HepG2 (cell line): ENCODE data around the gene AP3D1. TPM values are rescaled to one million over a fixed set of nuclear protein-coding genes. Genes with fewer than 3 reads are reported as not detected.

Experiments
- ATF7-NPFF ChIP-seq: sonication (generic); formaldehyde crosslinking; IDR thresholded peaks from 2 replicates; pipeline ENCODE4 v1.8.1; 2023; ENCODE audit warnings: mild to moderate bottlenecking, low read depth, missing genetic modification reagents, moderate library complexity
- ESRRA ChIP-seq: sonication (generic); formaldehyde crosslinking; IDR thresholded peaks from 2 replicates; pipeline ENCODE4 v1.5.1; 2020; ENCODE audit warnings: mild to moderate bottlenecking, low read depth, missing genetic modification reagents
- HDAC1 ChIP-seq: sonication (generic); formaldehyde crosslinking; IDR thresholded peaks from 2 replicates; pipeline ENCODE4 v1.5.1; 2020; ENCODE audit warnings: mild to moderate bottlenecking, missing genetic modification reagents
- KDM3A ChIP-seq: IDR thresholded peaks from 2 replicates; pipeline ENCODE4 v1.6.1; 2018; ENCODE audit warnings: low read depth, missing compliant biosample characterization
- MTA3 ChIP-seq: sonication (generic); formaldehyde crosslinking; IDR thresholded peaks from 2 replicates; pipeline ENCODE4 v1.4.0; 2020; ENCODE audit warnings: missing genetic modification reagents
- MXI1 ChIP-seq: IDR thresholded peaks from 3 replicates; pipeline ENCODE4 v1.6.1; 2012; ENCODE audit warnings: low read depth, low read length, inconsistent platforms, borderline replicate concordance
- NBN ChIP-seq: fragments of 450-650 bp; conservative IDR thresholded peaks from 2 replicates; pipeline ENCODE4 v1.6.1; 2017
- ONECUT2 ChIP-seq: sonication (generic); formaldehyde crosslinking; IDR thresholded peaks from 2 replicates; pipeline ENCODE4 v1.4.0; 2020; ENCODE audit warnings: missing genetic modification reagents
- WIZ ChIP-seq: sonication (generic); formaldehyde crosslinking; IDR thresholded peaks from 2 replicates; pipeline ENCODE4 v1.5.1; 2020; ENCODE audit warnings: mild to moderate bottlenecking, missing genetic modification reagents
- ZNF616 ChIP-seq: sonication (generic); formaldehyde crosslinking; IDR thresholded peaks from 2 replicates; pipeline ENCODE4 v1.5.0; 2020; ENCODE audit warnings: low read depth, mild to moderate bottlenecking, missing genetic modification reagents
- polyA plus RNA-seq, 8 experiments: library from polyadenylated mRNA; depleted of rRNA in 3 of 8; stranded (reverse) in 7 of 8; unstranded in 1 of 8; fragments of >200 nt; fragmentation: Illumina TruSeq in 4 of 8; extraction: Trizol in 4 of 8; gene quantifications; 2 replicates each; pipeline versions ENCODE4 v1.2.1 to v1.2.3, GENCODE V29; 2011 to 2016; ENCODE audit warnings: low read depth in 4 of 8, missing spikeins in 1 of 8, mixed read lengths in 1 of 8; ENCODE audit not compliant: insufficient read depth in 1 of 8
- total RNA-seq, 5 experiments: library from RNA; depleted of rRNA; stranded (reverse); fragments of >200 nt; fragmentation: Illumina TruSeq; extraction: Trizol; gene quantifications; 2 replicates each; pipeline ENCODE4 v1.2.3, GENCODE V29; 2016; ENCODE audit warnings: low read depth in 1 of 5
- TF ChIP-seq, protein P1 (sequence below): sonication (generic); formaldehyde crosslinking; IDR thresholded peaks from 2 replicates; pipeline ENCODE4 v1.4.0; 2020; ENCODE audit warnings: low read depth, missing genetic modification reagents
- TF ChIP-seq, protein P2 (sequence below): sonication (generic); formaldehyde crosslinking; IDR thresholded peaks from 2 replicates; pipeline ENCODE4 v1.4.0; 2020; ENCODE audit warnings: mild to moderate bottlenecking, missing genetic modification reagents
- TF ChIP-seq, protein P3 (sequence below): sonication (generic); formaldehyde crosslinking; IDR thresholded peaks from 2 replicates; pipeline ENCODE4 v1.4.0; 2020; ENCODE audit warnings: missing genetic modification reagents
- TF ChIP-seq, protein P4 (sequence below): sonication (generic); formaldehyde crosslinking; IDR thresholded peaks from 2 replicates; pipeline ENCODE4 v1.4.0; 2020; ENCODE audit warnings: mild to moderate bottlenecking, missing genetic modification reagents
- TF ChIP-seq, protein P5 (sequence below): sonication (generic); formaldehyde crosslinking; IDR thresholded peaks from 2 replicates; pipeline ENCODE4 v1.4.0; 2020; ENCODE audit warnings: mild to moderate bottlenecking, missing genetic modification reagents
- TF ChIP-seq, protein P6 (sequence below): sonication (generic); formaldehyde crosslinking; IDR thresholded peaks from 2 replicates; pipeline ENCODE4 v1.8.1; 2023; ENCODE audit warnings: mild to moderate bottlenecking, missing genetic modification reagents, borderline replicate concordance

Gene AP3D1
- total and polyA plus RNA-seq, 2 of the 13 experiments (the other 11 are each of a cell fraction or from before 2014, with no cell fraction given) = 68.0 to 82.6 TPM

DNA sequence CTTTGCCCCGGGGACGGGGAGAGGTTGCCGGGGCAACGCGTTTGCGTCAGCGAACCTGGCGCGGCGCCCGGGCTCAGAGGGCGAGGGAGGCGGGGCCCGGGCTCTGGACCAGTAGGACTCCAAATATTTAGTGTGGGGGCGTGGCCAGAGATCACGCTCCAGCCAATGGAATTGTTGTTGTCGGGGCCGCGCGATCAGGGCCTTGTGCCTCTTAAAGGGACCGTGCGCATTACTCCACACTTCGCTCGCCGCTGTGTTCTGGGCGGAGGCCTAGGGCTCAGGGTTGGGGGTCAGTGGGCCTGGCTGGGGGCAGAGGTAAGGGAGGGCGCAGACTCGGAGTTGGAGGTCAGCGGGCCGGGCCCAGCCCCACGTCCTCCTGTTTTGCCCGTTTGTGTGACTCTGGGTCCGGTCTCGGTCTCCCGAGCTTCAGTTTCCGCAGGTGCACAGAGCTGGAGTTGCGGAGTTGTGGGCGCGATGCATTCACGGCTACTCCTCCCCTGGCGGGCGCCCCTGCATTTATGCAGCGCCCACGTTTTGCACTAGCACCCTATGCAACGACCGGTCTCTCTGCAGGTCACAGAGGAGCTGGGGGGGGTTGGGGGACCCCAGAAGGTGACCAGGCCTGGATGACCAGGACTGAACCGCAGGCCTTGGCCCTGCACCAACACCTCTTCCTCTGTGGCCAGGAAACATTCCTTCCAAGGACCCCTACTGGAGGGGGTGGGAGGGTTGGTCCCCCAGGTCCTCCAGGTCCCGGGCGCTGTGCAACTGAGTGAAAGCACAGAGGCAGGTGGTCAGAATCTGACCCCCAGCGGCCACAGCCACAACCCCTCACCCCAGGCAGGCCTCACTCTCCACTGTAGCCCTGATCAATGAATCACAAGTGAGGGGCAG lies 89.6 kb downstream of the AP3D1 start (continued):
- TF ChIP-seq, protein P1, sequence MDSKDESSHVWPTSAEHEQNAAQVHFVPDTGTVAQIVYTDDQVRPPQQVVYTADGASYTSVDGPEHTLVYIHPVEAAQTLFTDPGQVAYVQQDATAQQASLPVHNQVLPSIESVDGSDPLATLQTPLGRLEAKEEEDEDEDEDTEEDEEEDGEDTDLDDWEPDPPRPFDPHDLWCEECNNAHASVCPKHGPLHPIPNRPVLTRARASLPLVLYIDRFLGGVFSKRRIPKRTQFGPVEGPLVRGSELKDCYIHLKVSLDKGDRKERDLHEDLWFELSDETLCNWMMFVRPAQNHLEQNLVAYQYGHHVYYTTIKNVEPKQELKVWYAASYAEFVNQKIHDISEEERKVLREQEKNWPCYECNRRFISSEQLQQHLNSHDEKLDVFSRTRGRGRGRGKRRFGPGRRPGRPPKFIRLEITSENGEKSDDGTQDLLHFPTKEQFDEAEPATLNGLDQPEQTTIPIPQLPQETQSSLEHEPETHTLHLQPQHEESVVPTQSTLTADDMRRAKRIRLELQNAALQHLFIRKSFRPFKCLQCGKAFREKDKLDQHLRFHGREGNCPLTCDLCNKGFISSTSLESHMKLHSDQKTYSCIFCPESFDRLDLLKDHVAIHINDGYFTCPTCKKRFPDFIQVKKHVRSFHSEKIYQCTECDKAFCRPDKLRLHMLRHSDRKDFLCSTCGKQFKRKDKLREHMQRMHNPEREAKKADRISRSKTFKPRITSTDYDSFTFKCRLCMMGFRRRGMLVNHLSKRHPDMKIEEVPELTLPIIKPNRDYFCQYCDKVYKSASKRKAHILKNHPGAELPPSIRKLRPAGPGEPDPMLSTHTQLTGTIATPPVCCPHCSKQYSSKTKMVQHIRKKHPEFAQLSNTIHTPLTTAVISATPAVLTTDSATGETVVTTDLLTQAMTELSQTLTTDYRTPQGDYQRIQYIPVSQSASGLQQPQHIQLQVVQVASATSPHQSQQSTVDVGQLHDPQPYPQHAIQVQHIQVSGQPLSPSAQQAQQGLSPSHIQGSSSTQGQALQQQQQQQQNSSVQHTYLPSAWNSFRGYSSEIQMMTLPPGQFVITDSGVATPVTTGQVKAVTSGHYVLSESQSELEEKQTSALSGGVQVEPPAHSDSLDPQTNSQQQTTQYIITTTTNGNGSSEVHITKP (CRISPR knock-in tag) = no peak
- TF ChIP-seq, protein P2, sequence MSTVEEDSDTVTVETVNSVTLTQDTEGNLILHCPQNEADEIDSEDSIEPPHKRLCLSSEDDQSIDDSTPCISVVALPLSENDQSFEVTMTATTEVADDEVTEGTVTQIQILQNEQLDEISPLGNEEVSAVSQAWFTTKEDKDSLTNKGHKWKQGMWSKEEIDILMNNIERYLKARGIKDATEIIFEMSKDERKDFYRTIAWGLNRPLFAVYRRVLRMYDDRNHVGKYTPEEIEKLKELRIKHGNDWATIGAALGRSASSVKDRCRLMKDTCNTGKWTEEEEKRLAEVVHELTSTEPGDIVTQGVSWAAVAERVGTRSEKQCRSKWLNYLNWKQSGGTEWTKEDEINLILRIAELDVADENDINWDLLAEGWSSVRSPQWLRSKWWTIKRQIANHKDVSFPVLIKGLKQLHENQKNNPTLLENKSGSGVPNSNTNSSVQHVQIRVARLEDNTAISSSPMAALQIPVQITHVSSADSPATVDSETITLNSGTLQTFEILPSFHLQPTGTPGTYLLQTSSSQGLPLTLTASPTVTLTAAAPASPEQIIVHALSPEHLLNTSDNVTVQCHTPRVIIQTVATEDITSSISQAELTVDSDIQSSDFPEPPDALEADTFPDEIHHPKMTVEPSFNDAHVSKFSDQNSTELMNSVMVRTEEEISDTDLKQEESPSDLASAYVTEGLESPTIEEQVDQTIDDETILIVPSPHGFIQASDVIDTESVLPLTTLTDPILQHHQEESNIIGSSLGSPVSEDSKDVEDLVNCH = no peak
- no peak for TF ChIP-seq ZNF616
- peak; percentile 49; the same call in 1 of the 2 replicates for TF ChIP-seq ATF7-NPFF (CRISPR knock-in tag)
- TF ChIP-seq, protein P3, sequence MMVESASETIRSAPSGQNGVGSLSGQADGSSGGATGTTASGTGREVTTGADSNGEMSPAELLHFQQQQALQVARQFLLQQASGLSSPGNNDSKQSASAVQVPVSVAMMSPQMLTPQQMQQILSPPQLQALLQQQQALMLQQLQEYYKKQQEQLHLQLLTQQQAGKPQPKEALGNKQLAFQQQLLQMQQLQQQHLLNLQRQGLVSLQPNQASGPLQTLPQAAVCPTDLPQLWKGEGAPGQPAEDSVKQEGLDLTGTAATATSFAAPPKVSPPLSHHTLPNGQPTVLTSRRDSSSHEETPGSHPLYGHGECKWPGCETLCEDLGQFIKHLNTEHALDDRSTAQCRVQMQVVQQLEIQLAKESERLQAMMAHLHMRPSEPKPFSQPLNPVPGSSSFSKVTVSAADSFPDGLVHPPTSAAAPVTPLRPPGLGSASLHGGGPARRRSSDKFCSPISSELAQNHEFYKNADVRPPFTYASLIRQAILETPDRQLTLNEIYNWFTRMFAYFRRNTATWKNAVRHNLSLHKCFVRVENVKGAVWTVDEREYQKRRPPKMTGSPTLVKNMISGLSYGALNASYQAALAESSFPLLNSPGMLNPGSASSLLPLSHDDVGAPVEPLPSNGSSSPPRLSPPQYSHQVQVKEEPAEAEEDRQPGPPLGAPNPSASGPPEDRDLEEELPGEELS = no peak; the same call in 1 of the 2 replicates
- no peak; the same call in 1 of the 2 replicates for TF ChIP-seq WIZ (CRISPR knock-in tag)
- TF ChIP-seq MXI1 = peak; percentile 84
- TF ChIP-seq MTA3 (CRISPR knock-in tag) = no peak
- no peak for TF ChIP-seq NBN
- TF ChIP-seq, protein P4, sequence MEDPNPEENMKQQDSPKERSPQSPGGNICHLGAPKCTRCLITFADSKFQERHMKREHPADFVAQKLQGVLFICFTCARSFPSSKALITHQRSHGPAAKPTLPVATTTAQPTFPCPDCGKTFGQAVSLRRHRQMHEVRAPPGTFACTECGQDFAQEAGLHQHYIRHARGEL (CRISPR knock-in tag) = no peak; the same call in 1 of the 2 replicates
- 0 out of 2 replicates have a peak, but pooled peaks have one; percentile 33 for TF ChIP-seq ESRRA (CRISPR knock-in tag)
- no peak for TF ChIP-seq ONECUT2 (CRISPR knock-in tag)
- no peak for TF ChIP-seq KDM3A (CRISPR knock-in tag)
- TF ChIP-seq, protein P5, sequence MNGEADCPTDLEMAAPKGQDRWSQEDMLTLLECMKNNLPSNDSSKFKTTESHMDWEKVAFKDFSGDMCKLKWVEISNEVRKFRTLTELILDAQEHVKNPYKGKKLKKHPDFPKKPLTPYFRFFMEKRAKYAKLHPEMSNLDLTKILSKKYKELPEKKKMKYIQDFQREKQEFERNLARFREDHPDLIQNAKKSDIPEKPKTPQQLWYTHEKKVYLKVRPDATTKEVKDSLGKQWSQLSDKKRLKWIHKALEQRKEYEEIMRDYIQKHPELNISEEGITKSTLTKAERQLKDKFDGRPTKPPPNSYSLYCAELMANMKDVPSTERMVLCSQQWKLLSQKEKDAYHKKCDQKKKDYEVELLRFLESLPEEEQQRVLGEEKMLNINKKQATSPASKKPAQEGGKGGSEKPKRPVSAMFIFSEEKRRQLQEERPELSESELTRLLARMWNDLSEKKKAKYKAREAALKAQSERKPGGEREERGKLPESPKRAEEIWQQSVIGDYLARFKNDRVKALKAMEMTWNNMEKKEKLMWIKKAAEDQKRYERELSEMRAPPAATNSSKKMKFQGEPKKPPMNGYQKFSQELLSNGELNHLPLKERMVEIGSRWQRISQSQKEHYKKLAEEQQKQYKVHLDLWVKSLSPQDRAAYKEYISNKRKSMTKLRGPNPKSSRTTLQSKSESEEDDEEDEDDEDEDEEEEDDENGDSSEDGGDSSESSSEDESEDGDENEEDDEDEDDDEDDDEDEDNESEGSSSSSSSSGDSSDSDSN (CRISPR knock-in tag) = peak; percentile 36
- peak; percentile 70; the same call in 1 of the 2 replicates for TF ChIP-seq HDAC1 (CRISPR knock-in tag)
- TF ChIP-seq, protein P6, sequence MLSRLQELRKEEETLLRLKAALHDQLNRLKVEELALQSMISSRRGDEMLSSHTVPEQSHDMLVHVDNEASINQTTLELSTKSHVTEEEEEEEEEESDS (CRISPR knock-in tag) = no peak
